Effector CD4-positive, alpha-beta T cell (primary cell): ENCODE results near the gene SMYD5.

Experiments
- DNase-seq: peaks from one replicate; pipeline ENCODE4 v3.0.0-alpha.2; 2020

Gene SMYD5

GRCh38 chr2:73243884-73244570, 30.0 kb downstream of the SMYD5 start:
- DNase-seq = no peak

GRCh38 chr2:73244580-73244979, 30.5 kb downstream of the SMYD5 start:
- no peak for DNase-seq

- no peak for DNase-seq
Observed at GRCh38 chr2:73246850-73247249, 32.8 kb downstream of the SMYD5 start.

- DNase-seq = no peak
Observed at GRCh38 chr2:73249636-73250035, 35.6 kb downstream of the SMYD5 start.

GRCh38 chr2:73250872-73251846, 37.1 kb downstream of the SMYD5 start:
- DNase-seq = no peak

GRCh38 chr2:73252238-73253027, 38.4 kb downstream of the SMYD5 start:
- DNase-seq = no peak

- no peak for DNase-seq
Observed at GRCh38 chr2:73253400-73253799, 39.4 kb downstream of the SMYD5 start.

- no peak for DNase-seq
Observed at GRCh38 chr2:73253901-73254300, 39.9 kb downstream of the SMYD5 start.

- no peak for DNase-seq
Observed at GRCh38 chr2:73254343-73255006, 40.4 kb downstream of the SMYD5 start.

- DNase-seq = no peak
Observed at GRCh38 chr2:73255007-73255644, 41.1 kb downstream of the SMYD5 start.

GRCh38 chr2:73255907-73256617, 42.0 kb downstream of the SMYD5 start:
- no peak for DNase-seq

- DNase-seq = no peak
Observed at GRCh38 chr2:73256618-73256922, 42.5 kb downstream of the SMYD5 start.

GRCh38 chr2:73257021-73257420, 43.0 kb downstream of the SMYD5 start:
- DNase-seq = no peak

GRCh38 chr2:73257425-73258125, 43.5 kb downstream of the SMYD5 start:
- no peak for DNase-seq

GRCh38 chr2:73258186-73258912, 44.3 kb downstream of the SMYD5 start:
- no peak for DNase-seq

- no peak for DNase-seq
Observed at GRCh38 chr2:73258913-73259215, 44.8 kb downstream of the SMYD5 start.

GRCh38 chr2:73259276-73259675, 45.2 kb downstream of the SMYD5 start:
- no peak for DNase-seq

- no peak for DNase-seq
Observed at GRCh38 chr2:73259704-73260337, 45.8 kb downstream of the SMYD5 start.

GRCh38 chr2:73260338-73260984, 46.4 kb downstream of the SMYD5 start:
- DNase-seq = no peak
